Natural killer cell treated with Interleukin-12 subunit alpha and Interleukin-12 subunit beta and Interleukin-15 and Interleukin-18, amount 100 ng/mL, for 72 hours (primary cell): Measurements from ENCODE around the gene VPS13D. TPM values are rescaled to one million over a fixed set of nuclear protein-coding genes. Genes with fewer than 3 reads are reported as not detected.

Experiments
- ATAC-seq, 2 donors: fragments of 150-1000 bp; cut with Tn5 transposase in 1 of 2; sonication (Bioruptor Pico), chemical (Tn5 transposase) in 1 of 2; 2 replicates each; pipeline ENCODE4 v1.10.0; 2021
- DNase-seq: peaks from one replicate; pipeline ENCODE4 v3.0.0; 2022; ENCODE audit warnings: low spot score
- H3K27ac Mint-ChIP-seq, 2 donors: 1 replicate in 1 of 2; 2 replicates in 1 of 2; pipeline ENCODE4 v1.8.0; 2022; ENCODE audit warnings: mixed read lengths in 2 of 2, mild to moderate bottlenecking in 1 of 2, moderate library complexity in 1 of 2
- H3K27me3 Mint-ChIP-seq, 2 donors: 1 replicate in 1 of 2; 2 replicates in 1 of 2; pipeline ENCODE4 v1.8.0; 2022; ENCODE audit warnings: mixed read lengths in 2 of 2
- H3K36me3 Mint-ChIP-seq: one replicate; pipeline ENCODE4 v1.8.0; 2022; ENCODE audit warnings: mixed read lengths
- H3K4me1 Mint-ChIP-seq, 2 donors: 1 replicate in 1 of 2; 2 replicates in 1 of 2; pipeline ENCODE4 v1.8.0; 2022; ENCODE audit warnings: low read depth in 2 of 2, mixed read lengths in 2 of 2, mild to moderate bottlenecking in 1 of 2
- H3K4me3 Mint-ChIP-seq: one replicate; pipeline ENCODE4 v1.8.0; 2022; ENCODE audit warnings: mixed read lengths
- H3K9me3 Mint-ChIP-seq: 2 replicates; pipeline ENCODE4 v1.8.0; 2022; ENCODE audit warnings: mixed read lengths
- total RNA-seq, 2 donors: library from RNA; stranded (reverse); gene quantifications; one replicate each; pipeline ENCODE4 v1.2.3, GENCODE V29; 2022

The VPS13D gene
- total RNA-seq, 2 donors from 2014 or later = 41.8 to 71.7 TPM

GRCh38 chr1:12477936-12478611, 248.2 kb downstream of the VPS13D start:
- ATAC-seq (peak in 1 of 2 donors; percentile 9), DNase-seq (no peak)
- peaks cover 82 to 84% of the 10 kb centered on the region in 2 donors for H3K4me1 Mint-ChIP-seq
- H3K9me3 Mint-ChIP-seq = no peaks in the 10 kb centered on the region
- H3K4me3 Mint-ChIP-seq = peak overlapping the region; percentile 62
- H3K27me3 Mint-ChIP-seq = no peaks in the 10 kb centered on the region
- no peaks in the 10 kb centered on the region for H3K36me3 Mint-ChIP-seq
- peak overlapping the region; percentile 98 to 99 for H3K27ac Mint-ChIP-seq

GRCh38 chr1:12478612-12478985, 248.8 kb downstream of the VPS13D start:
- Mint-ChIP-seq H3K4me3 (peak overlapping the region; percentile 62), H3K9me3 (no peaks in the 10 kb centered on the region), H3K4me1 (peaks cover 76 to 83% of the 10 kb centered on the region in 2 donors), H3K27me3 (no peaks in the 10 kb centered on the region), H3K36me3 (no peaks in the 10 kb centered on the region), H3K27ac (peak overlapping the region; percentile 98 to 99)
- DNase-seq (peak; percentile 72), ATAC-seq (peak; percentile 73 to 74)

GRCh38 chr1:12479311-12479710, 249.5 kb downstream of the VPS13D start:
- H3K27ac Mint-ChIP-seq = peak overlapping the region; percentile 98 to 99
- peaks cover 70 to 80% of the 10 kb centered on the region in 2 donors for H3K4me1 Mint-ChIP-seq
- no peak for DNase-seq
- H3K36me3 Mint-ChIP-seq = peaks cover 4% of the 10 kb centered on the region
- no peaks in the 10 kb centered on the region for H3K27me3 Mint-ChIP-seq
- H3K4me3 Mint-ChIP-seq = no peak overlapping the region
- no peak for ATAC-seq
- H3K9me3 Mint-ChIP-seq = no peaks in the 10 kb centered on the region

- Mint-ChIP-seq H3K4me1 (peaks cover 64 to 74% of the 10 kb centered on the region in 2 donors), H3K9me3 (no peaks in the 10 kb centered on the region), H3K27ac (peak overlapping the region; percentile 98 to 99), H3K27me3 (no peaks in the 10 kb centered on the region), H3K36me3 (peaks cover 4% of the 10 kb centered on the region), H3K4me3 (no peak overlapping the region)
- ATAC-seq (no peak), DNase-seq (no peak)
Measured at GRCh38 chr1:12480041-12480440, 250.2 kb downstream of the VPS13D start.

- DNase-seq = no peak
- Mint-ChIP-seq H3K27ac (peak overlapping the region; percentile 98 to 99), H3K4me3 (peak overlapping the region; percentile 58), H3K27me3 (no peaks in the 10 kb centered on the region), H3K9me3 (no peaks in the 10 kb centered on the region), H3K36me3 (peaks cover 4% of the 10 kb centered on the region), H3K4me1 (peaks cover 58 to 67% of the 10 kb centered on the region in 2 donors)
- ATAC-seq = peak; percentile 64 to 67
Measured at GRCh38 chr1:12480748-12481362, 251.0 kb downstream of the VPS13D start.

GRCh38 chr1:12481928-12482327, 252.1 kb downstream of the VPS13D start:
- H3K27ac Mint-ChIP-seq = peak overlapping the region in 1 of 2 donors; percentile 98
- ATAC-seq (no peak), DNase-seq (no peak)
- peaks cover 4% of the 10 kb centered on the region for H3K36me3 Mint-ChIP-seq
- no peak overlapping the region for H3K4me3 Mint-ChIP-seq
- no peaks in the 10 kb centered on the region for H3K27me3 Mint-ChIP-seq
- H3K4me1 Mint-ChIP-seq = peaks cover 47 to 60% of the 10 kb centered on the region in 2 donors
- no peaks in the 10 kb centered on the region for H3K9me3 Mint-ChIP-seq

GRCh38 chr1:12482988-12483387, 253.2 kb downstream of the VPS13D start:
- Mint-ChIP-seq H3K4me1 (peaks cover 37 to 50% of the 10 kb centered on the region in 2 donors), H3K27me3 (no peaks in the 10 kb centered on the region), H3K36me3 (peaks cover 4% of the 10 kb centered on the region), H3K27ac (no peak overlapping the region), H3K4me3 (no peak overlapping the region), H3K9me3 (no peaks in the 10 kb centered on the region)
- ATAC-seq (no peak), DNase-seq (no peak)

- Mint-ChIP-seq H3K36me3 (peaks cover 4% of the 10 kb centered on the region), H3K27ac (peak overlapping the region in 1 of 2 donors; percentile 88), H3K4me1 (peaks cover 12 to 31% of the 10 kb centered on the region in 2 donors), H3K9me3 (no peaks in the 10 kb centered on the region), H3K4me3 (no peak overlapping the region), H3K27me3 (no peaks in the 10 kb centered on the region)
- no peak for ATAC-seq
- DNase-seq = no peak
Measured at GRCh38 chr1:12485231-12486058, 255.6 kb downstream of the VPS13D start.

GRCh38 chr1:12486059-12486341, 256.2 kb downstream of the VPS13D start:
- Mint-ChIP-seq H3K27me3 (no peaks in the 10 kb centered on the region), H3K36me3 (peaks cover 4% of the 10 kb centered on the region), H3K27ac (peak overlapping the region in 1 of 2 donors; percentile 88), H3K9me3 (no peaks in the 10 kb centered on the region), H3K4me1 (peaks cover 6 to 25% of the 10 kb centered on the region in 2 donors), H3K4me3 (no peak overlapping the region)
- ATAC-seq (no peak), DNase-seq (no peak)

GRCh38 chr1:12486401-12487005, 256.7 kb downstream of the VPS13D start:
- no peak for ATAC-seq
- Mint-ChIP-seq H3K36me3 (peaks cover 4% of the 10 kb centered on the region), H3K4me3 (no peak overlapping the region), H3K4me1 (peaks cover 1 to 20% of the 10 kb centered on the region in 2 donors), H3K27me3 (no peaks in the 10 kb centered on the region), H3K9me3 (no peaks in the 10 kb centered on the region), H3K27ac (peak overlapping the region in 1 of 2 donors; percentile 88)
- no peak for DNase-seq

- Mint-ChIP-seq H3K9me3 (no peaks in the 10 kb centered on the region), H3K4me3 (no peak overlapping the region), H3K36me3 (peaks cover 7% of the 10 kb centered on the region), H3K27me3 (no peaks in the 10 kb centered on the region), H3K4me1 (peaks cover 0 to 19% of the 10 kb centered on the region in 2 donors), H3K27ac (no peak overlapping the region)
- no peak for DNase-seq
- ATAC-seq = no peak
Measured at GRCh38 chr1:12487520-12487919, 257.7 kb downstream of the VPS13D start.

GRCh38 chr1:12488666-12489354, 259.0 kb downstream of the VPS13D start:
- no peak overlapping the region for H3K4me3 Mint-ChIP-seq
- peaks cover 9% of the 10 kb centered on the region for H3K36me3 Mint-ChIP-seq
- H3K4me1 Mint-ChIP-seq = peaks cover 0 to 16% of the 10 kb centered on the region in 2 donors
- ATAC-seq = no peak
- H3K9me3 Mint-ChIP-seq = no peaks in the 10 kb centered on the region
- H3K27ac Mint-ChIP-seq = no peak overlapping the region
- no peaks in the 10 kb centered on the region for H3K27me3 Mint-ChIP-seq
- no peak for DNase-seq

GRCh38 chr1:12490532-12491142, 260.8 kb downstream of the VPS13D start:
- Mint-ChIP-seq H3K9me3 (no peaks in the 10 kb centered on the region), H3K4me1 (peaks cover 0 to 12% of the 10 kb centered on the region in 2 donors), H3K27ac (no peak overlapping the region), H3K36me3 (peaks cover 5% of the 10 kb centered on the region), H3K4me3 (no peak overlapping the region), H3K27me3 (no peaks in the 10 kb centered on the region)
- ATAC-seq = no peak
- DNase-seq = no peak
